ENCODE measurements around the gene PADI3.

Gene PADI3

GRCh38 chr1:17295292-17295691, 46.4 kb downstream of the PADI3 start:
- Histone ChIP-seq H3K9me3 (ENCODE audit: control insufficient read depth in 1 of 2, low read length in 2 of 2) (no peaks in the 10 kb centered on the region), H3K36me3 (ENCODE audit: control insufficient read depth in 1 of 2, insufficient read depth in 2 of 2, low read length in 2 of 2) (no peaks in the 10 kb centered on the region), H3K4me3 (ENCODE audit: low read depth in 1 of 2, low read length in 2 of 2) (no peak overlapping the region), H3K27ac (ENCODE audit: low read depth, low read length) (no peak overlapping the region), H3K9ac (ENCODE audit: low read depth in 1 of 2, low read length in 2 of 2) (no peak overlapping the region), H3K27me3 (ENCODE audit: control insufficient read depth in 1 of 2, insufficient read depth in 2 of 2, low read length in 2 of 2) (peaks cover 3 to 11% of the 10 kb centered on the region in 2 donors), H3K4me1 (ENCODE audit: control insufficient read depth in 1 of 2, insufficient read depth in 2 of 2, low read length in 2 of 2) (no peaks in the 10 kb centered on the region)

DNA sequence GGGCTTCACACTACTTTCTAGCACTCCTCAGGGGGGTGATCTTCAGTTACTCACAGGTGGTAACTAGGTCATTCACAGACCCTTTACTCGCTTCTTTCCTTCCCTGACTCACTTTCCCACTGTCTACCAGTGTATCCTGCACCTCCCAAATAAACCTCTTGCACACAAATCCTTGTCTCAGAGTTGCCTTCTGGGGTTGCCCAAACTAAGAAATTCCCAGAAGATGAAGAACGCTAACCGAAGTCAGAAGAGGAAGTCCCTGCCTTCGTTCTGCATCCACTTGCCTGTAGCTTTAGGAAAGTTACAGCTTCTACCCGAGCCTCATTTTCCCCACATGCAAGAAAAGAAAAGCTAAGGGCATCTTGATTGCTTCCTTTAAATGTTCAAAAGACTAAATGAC, 47.2 kb downstream of the PADI3 start:
- Histone ChIP-seq H3K27me3 (ENCODE audit: control insufficient read depth in 1 of 2, insufficient read depth in 2 of 2, low read length in 2 of 2) (peaks cover 3 to 9% of the 10 kb centered on the region in 2 donors), H3K4me3 (ENCODE audit: low read depth in 1 of 2, low read length in 2 of 2) (no peak overlapping the region), H3K9ac (ENCODE audit: low read depth in 1 of 2, low read length in 2 of 2) (no peak overlapping the region), H3K27ac (ENCODE audit: low read depth, low read length) (no peak overlapping the region), H3K4me1 (ENCODE audit: control insufficient read depth in 1 of 2, insufficient read depth in 2 of 2, low read length in 2 of 2) (no peaks in the 10 kb centered on the region), H3K9me3 (ENCODE audit: control insufficient read depth in 1 of 2, low read length in 2 of 2) (peaks cover 0 to 2% of the 10 kb centered on the region in 2 donors), H3K36me3 (ENCODE audit: control insufficient read depth in 1 of 2, insufficient read depth in 2 of 2, low read length in 2 of 2) (no peaks in the 10 kb centered on the region)

DNA sequence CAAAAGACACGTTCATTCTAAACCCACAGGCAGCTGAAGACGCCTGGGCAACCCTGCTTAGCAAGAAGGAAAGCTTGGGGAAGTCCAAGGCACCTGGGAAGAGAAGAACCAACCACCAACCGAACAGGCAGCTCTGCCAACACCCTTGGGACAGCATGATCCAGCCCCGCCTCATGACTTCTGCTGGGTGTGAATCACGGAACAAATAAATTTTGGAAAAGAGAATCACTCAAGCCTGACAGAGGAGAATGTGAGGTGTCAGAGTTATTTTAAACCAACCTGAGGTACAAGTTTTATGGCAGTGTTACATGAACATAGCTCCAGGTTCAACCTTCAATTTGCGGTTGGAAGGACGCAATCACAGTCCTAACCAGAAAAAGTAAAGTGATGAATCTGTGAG, 49.1 kb downstream of the PADI3 start:
- Histone ChIP-seq H3K27me3 (ENCODE audit: control insufficient read depth in 1 of 2, insufficient read depth in 2 of 2, low read length in 2 of 2) (peaks cover 3 to 9% of the 10 kb centered on the region in 2 donors), H3K27ac (ENCODE audit: low read depth, low read length) (no peak overlapping the region), H3K4me3 (ENCODE audit: low read depth in 1 of 2, low read length in 2 of 2) (no peak overlapping the region), H3K36me3 (ENCODE audit: control insufficient read depth in 1 of 2, insufficient read depth in 2 of 2, low read length in 2 of 2) (no peaks in the 10 kb centered on the region), H3K4me1 (ENCODE audit: control insufficient read depth in 1 of 2, insufficient read depth in 2 of 2, low read length in 2 of 2) (no peaks in the 10 kb centered on the region), H3K9ac (ENCODE audit: low read depth in 1 of 2, low read length in 2 of 2) (no peak overlapping the region), H3K9me3 (ENCODE audit: control insufficient read depth in 1 of 2, low read length in 2 of 2) (peaks cover 3 to 7% of the 10 kb centered on the region in 2 donors)

DNA sequence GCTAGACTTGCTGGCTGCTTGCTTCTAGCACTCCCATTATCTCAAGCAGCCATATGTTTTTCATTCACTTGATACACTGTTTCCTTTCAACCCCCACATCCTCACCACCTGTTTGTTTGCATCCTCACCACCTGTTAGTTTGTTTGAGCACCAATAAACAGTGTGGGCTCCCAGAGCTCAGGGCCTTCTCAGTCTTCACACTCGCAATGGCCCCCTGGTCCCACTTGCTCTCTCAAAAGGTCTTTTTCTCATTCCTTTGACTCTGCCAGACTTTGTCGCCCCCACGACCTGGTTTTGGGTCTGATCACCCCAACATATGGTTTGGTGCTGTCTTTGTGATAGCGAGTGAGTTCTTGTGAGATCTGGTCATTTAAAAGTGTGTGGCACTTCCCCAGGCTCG, 52.9 kb downstream of the PADI3 start:
- Histone ChIP-seq H3K9me3 (ENCODE audit: control insufficient read depth in 1 of 2, low read length in 2 of 2) (peaks cover 3 to 7% of the 10 kb centered on the region in 2 donors), H3K9ac (ENCODE audit: low read depth in 1 of 2, low read length in 2 of 2) (no peak overlapping the region), H3K4me1 (ENCODE audit: control insufficient read depth in 1 of 2, insufficient read depth in 2 of 2, low read length in 2 of 2) (no peaks in the 10 kb centered on the region), H3K27me3 (ENCODE audit: control insufficient read depth in 1 of 2, insufficient read depth in 2 of 2, low read length in 2 of 2) (no peaks in the 10 kb centered on the region), H3K4me3 (ENCODE audit: low read depth in 1 of 2, low read length in 2 of 2) (no peak overlapping the region), H3K27ac (ENCODE audit: low read depth, low read length) (no peak overlapping the region), H3K36me3 (ENCODE audit: control insufficient read depth in 1 of 2, insufficient read depth in 2 of 2, low read length in 2 of 2) (no peaks in the 10 kb centered on the region)

GRCh38 chr1:17304151-17304825, 55.4 kb downstream of the PADI3 start:
- Histone ChIP-seq H3K4me3 (ENCODE audit: low read depth in 1 of 2, low read length in 2 of 2) (no peak overlapping the region), H3K36me3 (ENCODE audit: control insufficient read depth in 1 of 2, insufficient read depth in 2 of 2, low read length in 2 of 2) (no peaks in the 10 kb centered on the region), H3K27me3 (ENCODE audit: control insufficient read depth in 1 of 2, insufficient read depth in 2 of 2, low read length in 2 of 2) (peaks cover 0 to 5% of the 10 kb centered on the region in 2 donors), H3K27ac (ENCODE audit: low read depth, low read length) (no peak overlapping the region), H3K9me3 (ENCODE audit: control insufficient read depth in 1 of 2, low read length in 2 of 2) (peaks cover 3 to 7% of the 10 kb centered on the region in 2 donors), H3K4me1 (ENCODE audit: control insufficient read depth in 1 of 2, insufficient read depth in 2 of 2, low read length in 2 of 2) (no peaks in the 10 kb centered on the region), H3K9ac (ENCODE audit: low read depth in 1 of 2, low read length in 2 of 2) (no peak overlapping the region)

DNA sequence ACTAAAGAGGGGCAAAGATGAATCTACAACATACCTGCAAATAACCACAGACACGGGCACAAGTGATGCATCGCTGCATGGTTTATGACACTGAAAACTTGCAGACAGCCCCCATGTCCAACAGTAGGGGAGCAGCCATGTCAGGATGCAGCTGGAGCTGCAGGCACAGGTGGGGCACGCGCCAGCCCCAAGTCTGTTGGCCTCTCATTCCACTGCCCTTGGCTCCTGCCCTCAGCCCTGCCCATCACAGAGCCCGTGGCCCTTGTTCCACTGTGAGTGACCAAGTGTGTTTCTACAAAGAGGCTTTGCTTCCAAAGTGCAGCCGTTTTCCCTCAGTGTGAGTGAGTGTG, 55.9 kb downstream of the PADI3 start:
- Histone ChIP-seq H3K9me3 (ENCODE audit: control insufficient read depth in 1 of 2, low read length in 2 of 2) (peaks cover 3 to 7% of the 10 kb centered on the region in 2 donors), H3K4me3 (ENCODE audit: low read depth in 1 of 2, low read length in 2 of 2) (no peak overlapping the region), H3K9ac (ENCODE audit: low read depth in 1 of 2, low read length in 2 of 2) (no peak overlapping the region), H3K36me3 (ENCODE audit: control insufficient read depth in 1 of 2, insufficient read depth in 2 of 2, low read length in 2 of 2) (no peaks in the 10 kb centered on the region), H3K4me1 (ENCODE audit: control insufficient read depth in 1 of 2, insufficient read depth in 2 of 2, low read length in 2 of 2) (no peaks in the 10 kb centered on the region), H3K27me3 (ENCODE audit: control insufficient read depth in 1 of 2, insufficient read depth in 2 of 2, low read length in 2 of 2) (peaks cover 4 to 6% of the 10 kb centered on the region in 2 donors), H3K27ac (ENCODE audit: low read depth, low read length) (no peak overlapping the region)

DNA sequence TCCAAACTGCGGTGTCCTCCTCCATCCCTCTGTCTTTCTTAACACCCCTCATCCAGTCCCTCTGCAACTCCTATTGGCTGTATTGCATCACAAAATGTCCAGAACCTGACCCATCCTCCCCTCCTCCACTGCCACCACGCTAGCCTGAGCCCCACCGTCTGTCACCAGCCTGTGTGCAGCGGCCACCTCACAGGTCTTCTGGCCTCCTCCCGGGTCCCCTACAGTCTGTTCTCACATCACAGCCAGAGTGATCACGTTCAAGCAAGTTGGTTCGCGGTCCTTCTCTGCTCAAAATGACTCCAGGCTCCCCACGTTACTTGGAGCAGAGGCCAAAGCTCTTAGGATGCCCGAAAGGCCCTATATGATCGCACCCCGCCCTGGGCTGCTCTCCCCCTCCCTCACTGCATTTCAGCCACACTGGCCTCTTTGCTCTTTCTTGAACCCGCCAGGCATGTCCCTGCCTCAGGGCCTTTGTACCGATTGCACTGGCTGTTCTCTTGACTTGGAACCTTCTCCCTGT, 56.7 kb downstream of the PADI3 start:
- H3K4me1 ChIP-seq (ENCODE audit: control insufficient read depth in 1 of 2, insufficient read depth in 2 of 2, low read length in 2 of 2): no peaks in the 10 kb centered on the region
- H3K4me3 ChIP-seq (ENCODE audit: low read depth in 1 of 2, low read length in 2 of 2): no peak overlapping the region
- H3K9ac ChIP-seq (ENCODE audit: low read depth in 1 of 2, low read length in 2 of 2): no peak overlapping the region
- H3K27ac ChIP-seq (ENCODE audit: low read depth, low read length): no peak overlapping the region
- peaks cover 5 to 14% of the 10 kb centered on the region in 2 donors for H3K27me3 ChIP-seq (ENCODE audit: control insufficient read depth in 1 of 2, insufficient read depth in 2 of 2, low read length in 2 of 2)
- no peaks in the 10 kb centered on the region for H3K36me3 ChIP-seq (ENCODE audit: control insufficient read depth in 1 of 2, insufficient read depth in 2 of 2, low read length in 2 of 2)
- peaks cover 3 to 7% of the 10 kb centered on the region in 2 donors for H3K9me3 ChIP-seq (ENCODE audit: control insufficient read depth in 1 of 2, low read length in 2 of 2)

DNA sequence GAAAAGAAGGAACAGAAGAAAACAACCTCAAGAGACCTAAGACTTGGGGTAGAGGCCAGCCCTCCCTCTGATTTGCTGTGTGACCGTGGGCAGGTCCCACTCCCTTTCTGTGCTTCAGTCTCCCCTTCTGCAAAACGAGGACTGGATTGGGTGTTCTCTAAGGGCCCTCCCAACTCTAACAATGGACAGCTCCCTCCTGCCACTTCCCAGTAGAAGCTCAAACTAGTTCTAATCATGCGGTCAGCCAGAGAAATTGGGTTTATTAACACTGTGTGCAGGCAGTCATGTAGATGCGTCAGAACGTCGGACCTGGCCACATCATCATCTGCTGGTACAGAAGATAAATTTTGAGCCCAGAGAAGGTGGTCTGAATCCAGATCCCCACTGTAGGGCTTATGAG, 57.5 kb downstream of the PADI3 start:
- Histone ChIP-seq H3K27ac (ENCODE audit: low read depth, low read length) (no peak overlapping the region), H3K9ac (ENCODE audit: low read depth in 1 of 2, low read length in 2 of 2) (no peak overlapping the region), H3K4me1 (ENCODE audit: control insufficient read depth in 1 of 2, insufficient read depth in 2 of 2, low read length in 2 of 2) (no peaks in the 10 kb centered on the region), H3K27me3 (ENCODE audit: control insufficient read depth in 1 of 2, insufficient read depth in 2 of 2, low read length in 2 of 2) (peaks cover 5 to 14% of the 10 kb centered on the region in 2 donors), H3K9me3 (ENCODE audit: control insufficient read depth in 1 of 2, low read length in 2 of 2) (peaks cover 0 to 7% of the 10 kb centered on the region in 2 donors), H3K4me3 (ENCODE audit: low read depth in 1 of 2, low read length in 2 of 2) (no peak overlapping the region), H3K36me3 (ENCODE audit: control insufficient read depth in 1 of 2, insufficient read depth in 2 of 2, low read length in 2 of 2) (no peaks in the 10 kb centered on the region)

DNA sequence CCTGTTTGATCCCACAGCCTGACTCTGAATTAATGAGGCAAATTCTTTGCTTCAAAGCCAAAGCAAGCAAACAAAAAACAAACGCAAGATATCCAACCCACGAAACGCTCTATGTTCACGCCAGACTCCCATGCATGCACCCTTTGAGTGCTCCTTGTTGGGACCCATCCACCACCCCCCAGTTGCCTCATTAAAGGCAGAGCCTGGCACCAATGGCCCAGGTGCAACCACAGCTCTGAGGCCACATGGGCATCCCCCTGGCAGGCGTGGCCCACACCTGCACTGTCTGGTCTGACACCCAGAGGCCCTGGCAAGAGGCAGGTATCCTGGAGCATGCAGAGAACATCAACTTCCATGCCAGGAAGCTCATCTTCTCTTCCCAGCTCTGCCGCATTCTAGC, 58.0 kb downstream of the PADI3 start:
- no peak overlapping the region for H3K4me3 ChIP-seq (ENCODE audit: low read depth in 1 of 2, low read length in 2 of 2)

DNA sequence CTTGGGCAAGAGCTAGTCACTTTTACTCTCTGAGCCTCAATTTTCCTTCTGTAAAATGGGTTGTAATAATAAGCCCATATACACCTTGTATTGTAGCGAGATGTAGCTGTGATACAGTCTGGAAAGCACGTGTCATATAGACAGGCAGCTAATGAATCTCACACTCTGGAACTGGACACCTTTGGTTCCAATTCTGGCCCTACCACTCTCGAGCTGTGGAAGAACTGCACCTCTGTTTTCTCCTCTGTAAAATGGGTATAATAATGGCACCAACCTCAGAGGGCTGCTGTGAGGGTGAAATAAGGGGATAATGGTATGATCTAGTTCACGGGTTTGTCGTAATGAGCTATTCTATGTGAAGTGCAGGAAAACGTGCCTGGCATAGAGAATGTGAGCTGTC, 58.4 kb downstream of the PADI3 start:
- H3K9ac ChIP-seq (ENCODE audit: low read depth in 1 of 2, low read length in 2 of 2): no peak overlapping the region
- no peaks in the 10 kb centered on the region for H3K4me1 ChIP-seq (ENCODE audit: control insufficient read depth in 1 of 2, insufficient read depth in 2 of 2, low read length in 2 of 2)
- no peak overlapping the region for H3K27ac ChIP-seq (ENCODE audit: low read depth, low read length)
- H3K36me3 ChIP-seq (ENCODE audit: control insufficient read depth in 1 of 2, insufficient read depth in 2 of 2, low read length in 2 of 2): no peaks in the 10 kb centered on the region
- H3K27me3 ChIP-seq (ENCODE audit: control insufficient read depth in 1 of 2, insufficient read depth in 2 of 2, low read length in 2 of 2): peaks cover 5 to 14% of the 10 kb centered on the region in 2 donors
- no peak overlapping the region for H3K4me3 ChIP-seq (ENCODE audit: low read depth in 1 of 2, low read length in 2 of 2)
- no peaks in the 10 kb centered on the region for H3K9me3 ChIP-seq (ENCODE audit: control insufficient read depth in 1 of 2, low read length in 2 of 2)

More for the DNA sequence above, 58.0 kb downstream of the PADI3 start:
- Histone ChIP-seq H3K4me1 (ENCODE audit: control insufficient read depth in 1 of 2, insufficient read depth in 2 of 2, low read length in 2 of 2) (no peaks in the 10 kb centered on the region), H3K27ac (ENCODE audit: low read depth, low read length) (no peak overlapping the region), H3K9me3 (ENCODE audit: control insufficient read depth in 1 of 2, low read length in 2 of 2) (peaks cover 0 to 3% of the 10 kb centered on the region in 2 donors), H3K9ac (ENCODE audit: low read depth in 1 of 2, low read length in 2 of 2) (no peak overlapping the region), H3K27me3 (ENCODE audit: control insufficient read depth in 1 of 2, insufficient read depth in 2 of 2, low read length in 2 of 2) (peaks cover 5 to 14% of the 10 kb centered on the region in 2 donors), H3K36me3 (ENCODE audit: control insufficient read depth in 1 of 2, insufficient read depth in 2 of 2, low read length in 2 of 2) (no peaks in the 10 kb centered on the region)
